C4-2B (cell line): ENCODE results near the gene PPP2R5B.

Experiments used
- CTCF ChIP-seq: fragments of 450-650 bp; conservative IDR thresholded peaks from 2 replicates; pipeline ENCODE4 v1.5.1; 2017; ENCODE audit warnings: mild to moderate bottlenecking
- ZFX ChIP-seq: fragments of 450-650 bp; IDR thresholded peaks from 2 replicates; pipeline ENCODE4 v1.6.1; 2017

GRCh38 chr11:64887757-64888405, 36.6 kb upstream of the PPP2R5B start:
- TF ChIP-seq CTCF: peak; percentile 100
- no peak for TF ChIP-seq ZFX
